CD4-positive, alpha-beta T cell (primary cell): Measurements from ENCODE around the gene UBTD2. TPM values are rescaled to one million over a fixed set of nuclear protein-coding genes. Genes with fewer than 3 reads are reported as not detected.

Experiments
- ATAC-seq: fragments of 200-7000 bp; cut with Tn5 transposase; one replicate; pipeline ENCODE4 v1.10.0; 2022; ENCODE audit warnings: mild to moderate bottlenecking; ENCODE audit not compliant: poor library complexity
- CTCF ChIA-PET: fragments of 350-600 bp; sonication (Branson Sonifier 250); formaldehyde crosslinking; loops from one replicate; lab custom pipeline; 2021; ENCODE audit warnings: antibody characterized with exemption, inconsistent platforms; lab: Charles Lee
- POLR2A ChIA-PET: fragments of 350-600 bp; sonication (Branson Sonifier 250); formaldehyde crosslinking; loops from one replicate; lab custom pipeline; 2021; ENCODE audit warnings: antibody characterized with exemption, inconsistent platforms; lab: Charles Lee
- DNase-seq, 14 experiments: peaks; one replicate each; pipeline ENCODE4 v3.0.0-alpha.2; 2013 to 2020; ENCODE audit warnings: mixed read lengths in 2 of 14
- H3K27ac ChIP-seq, 2 donors: one replicate each; pipeline versions ENCODE4 v1.5.1 to v1.7.0; 2013; ENCODE audit warnings: low read length in 2 of 2, low read depth in 1 of 2, mild to moderate bottlenecking in 1 of 2
- H3K27me3 ChIP-seq, 2 experiments: 1 replicate in 1 of 2; 2 replicates in 1 of 2; pipeline versions ENCODE4 v1.6.1 to v1.7.0; 2013; ENCODE audit warnings: low read length in 2 of 2, control low read depth in 1 of 2, mild to moderate bottlenecking in 1 of 2, moderate library complexity in 1 of 2; ENCODE audit not compliant: insufficient read depth in 2 of 2, control insufficient read depth in 1 of 2
- H3K36me3 ChIP-seq: one replicate; pipeline ENCODE4 v1.6.1; 2013; ENCODE audit warnings: low read length, control low read depth; ENCODE audit not compliant: insufficient read depth
- H3K4me1 ChIP-seq: one replicate; pipeline ENCODE4 v1.6.1; 2013; ENCODE audit warnings: low read length, control low read depth; ENCODE audit not compliant: insufficient read depth
- H3K4me3 ChIP-seq: one replicate; pipeline ENCODE4 v1.5.1; 2013; ENCODE audit warnings: mild to moderate bottlenecking, low read length, moderate library complexity
- H3K9me3 ChIP-seq, 2 experiments: 1 replicate in 1 of 2; 2 replicates in 1 of 2; pipeline versions ENCODE4 v1.6.1 to v1.7.0; 2013; ENCODE audit warnings: low read length in 2 of 2, mild to moderate bottlenecking in 2 of 2, control low read depth in 1 of 2, moderate library complexity in 1 of 2; ENCODE audit not compliant: control insufficient read depth in 1 of 2, insufficient read depth in 1 of 2
- H3K27ac Mint-ChIP-seq: one replicate; pipeline ENCODE4 v1.8.0; 2020; ENCODE audit warnings: mixed read lengths
- H3K27me3 Mint-ChIP-seq: one replicate; pipeline ENCODE4 v1.8.0; 2021; ENCODE audit warnings: mixed read lengths
- H3K36me3 Mint-ChIP-seq: one replicate; pipeline ENCODE4 v1.8.0; 2021; ENCODE audit warnings: low read depth, mixed read lengths
- H3K4me1 Mint-ChIP-seq: one replicate; pipeline ENCODE4 v1.8.0; 2021; ENCODE audit warnings: low read depth, mixed read lengths
- H3K4me3 Mint-ChIP-seq: one replicate; pipeline ENCODE4 v1.8.0; 2020; ENCODE audit warnings: mild to moderate bottlenecking, mixed read lengths
- H3K9me3 Mint-ChIP-seq: one replicate; pipeline ENCODE4 v1.8.0; 2020; ENCODE audit warnings: mixed read lengths
- intact Hi-C, 2 experiments: fragments of 100-400 bp; cut with DNase I in 1 of 2; cut with micrococcal nuclease in 1 of 2; formaldehyde crosslinking; loops; one replicate each; pipeline versions ENCODE4 v1.15.1 to v1.9.0; 2023 to 2025; cut with DNase I, micrococcal nuclease
- total RNA-seq, 174 experiments: library from RNA in 2 of 174; stranded (reverse) in 2 of 174; gene quantifications; one replicate each; pipeline ENCODE4 v1.2.3 and lab custom pipeline; 2021 to 2026
- TF ChIP-seq, protein P1 (sequence below): fragments of 200-600 bp; IDR thresholded peaks from one replicate; pipeline ENCODE4 v1.8.0; 2022; ENCODE audit warnings: antibody characterized with exemption, mild to moderate bottlenecking

UBTD2 gene
- total RNA-seq, 2 experiments from 2014 or later, result 0.66 to 1.1 TPM

DNA sequence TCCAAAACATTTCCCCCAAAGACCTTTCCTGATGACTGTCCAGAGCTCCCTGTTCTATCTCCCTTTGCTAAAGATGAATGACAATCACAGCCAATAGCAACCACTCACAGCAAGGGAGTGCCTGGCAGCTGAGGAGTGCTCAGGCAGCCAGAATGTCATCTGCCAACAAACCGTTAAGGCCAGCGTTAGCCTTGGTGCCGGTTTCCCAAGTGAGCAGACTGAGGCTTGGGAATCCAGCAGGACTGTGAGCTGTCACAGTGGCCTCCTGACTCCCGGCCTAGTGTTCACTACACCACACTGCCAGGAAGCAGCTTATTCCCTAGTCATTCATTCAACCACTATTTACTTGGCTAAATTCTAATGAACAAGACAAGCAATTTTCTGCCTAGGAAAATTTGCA lies 120.2 kb downstream of the UBTD2 start:
- peaks cover 73% of the 10 kb centered on the region for H3K4me1 Mint-ChIP-seq

DNA sequence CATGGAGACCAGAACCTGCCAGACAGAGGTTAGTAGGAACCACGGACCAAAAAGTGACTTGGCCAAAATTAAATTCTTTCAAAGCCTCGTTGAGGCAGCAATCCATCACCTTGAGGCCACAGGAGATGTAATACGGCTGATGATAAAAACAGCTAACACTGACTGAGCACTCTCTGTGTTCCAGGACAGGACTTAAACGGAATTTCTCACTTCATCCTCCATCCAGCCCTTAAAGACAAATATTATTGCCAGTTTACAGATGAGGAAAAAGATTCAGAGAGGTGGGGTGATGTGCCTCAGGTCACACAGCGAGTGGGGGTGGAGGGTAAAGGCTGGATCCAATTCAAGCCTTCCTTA lies 120.6 kb downstream of the UBTD2 start:
- DNase-seq, result no peak
- Histone ChIP-seq H3K36me3 (peaks cover 48% of the 10 kb centered on the region), H3K4me3 (no peak overlapping the region), H3K4me1 (peaks cover 90% of the 10 kb centered on the region), H3K9me3 (no peaks in the 10 kb centered on the region), H3K27ac (peak overlapping the region in 1 of 2 donors; percentile 15), H3K27me3 (no peaks in the 10 kb centered on the region)
- intact Hi-C loops, result no loop called here
- Mint-ChIP-seq H3K27ac (peak overlapping the region; percentile 59), H3K4me1 (peaks cover 73% of the 10 kb centered on the region), H3K4me3 (no peak overlapping the region), H3K9me3 (no peaks in the 10 kb centered on the region), H3K27me3 (no peaks in the 10 kb centered on the region), H3K36me3 (peaks cover 67% of the 10 kb centered on the region)
- CTCF ChIA-PET, result interaction anchor here (2.1 kb wide), 1 partner anchor 12 kb away, joined by 4 read pairs; no protein-coding TSS in a partner anchor
- POLR2A ChIA-PET, result interaction anchor here (0.7 to 5.4 kb wide), 7 partner anchors 10 to 77 kb away, joined by 3 to 29 read pairs (median 6); partner anchors contain the start of gene STK10
- TF ChIP-seq, protein P1, sequence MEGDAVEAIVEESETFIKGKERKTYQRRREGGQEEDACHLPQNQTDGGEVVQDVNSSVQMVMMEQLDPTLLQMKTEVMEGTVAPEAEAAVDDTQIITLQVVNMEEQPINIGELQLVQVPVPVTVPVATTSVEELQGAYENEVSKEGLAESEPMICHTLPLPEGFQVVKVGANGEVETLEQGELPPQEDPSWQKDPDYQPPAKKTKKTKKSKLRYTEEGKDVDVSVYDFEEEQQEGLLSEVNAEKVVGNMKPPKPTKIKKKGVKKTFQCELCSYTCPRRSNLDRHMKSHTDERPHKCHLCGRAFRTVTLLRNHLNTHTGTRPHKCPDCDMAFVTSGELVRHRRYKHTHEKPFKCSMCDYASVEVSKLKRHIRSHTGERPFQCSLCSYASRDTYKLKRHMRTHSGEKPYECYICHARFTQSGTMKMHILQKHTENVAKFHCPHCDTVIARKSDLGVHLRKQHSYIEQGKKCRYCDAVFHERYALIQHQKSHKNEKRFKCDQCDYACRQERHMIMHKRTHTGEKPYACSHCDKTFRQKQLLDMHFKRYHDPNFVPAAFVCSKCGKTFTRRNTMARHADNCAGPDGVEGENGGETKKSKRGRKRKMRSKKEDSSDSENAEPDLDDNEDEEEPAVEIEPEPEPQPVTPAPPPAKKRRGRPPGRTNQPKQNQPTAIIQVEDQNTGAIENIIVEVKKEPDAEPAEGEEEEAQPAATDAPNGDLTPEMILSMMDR, result no peak
- no peak for ATAC-seq

More for the DNA sequence above, 120.2 kb downstream of the UBTD2 start:
- H3K27ac Mint-ChIP-seq, result peak overlapping the region; percentile 59
- Histone ChIP-seq H3K27ac (peak overlapping the region in 1 of 2 donors; percentile 15), H3K4me1 (peaks cover 91% of the 10 kb centered on the region), H3K9me3 (no peaks in the 10 kb centered on the region), H3K27me3 (no peaks in the 10 kb centered on the region), H3K36me3 (peaks cover 50% of the 10 kb centered on the region), H3K4me3 (no peak overlapping the region)
- ChIA-PET CTCF (interaction anchor here (2.1 kb wide), 1 partner anchor 12 kb away, joined by 4 read pairs; no protein-coding TSS in a partner anchor), POLR2A (interaction anchor here (1.7 to 5.4 kb wide), 2 partner anchors 11 to 15 kb away, joined by 6 to 29 read pairs; no protein-coding TSS in a partner anchor)
- ATAC-seq (no peak), DNase-seq (no peak)
- TF ChIP-seq, protein P1, result no peak
- H3K27me3 Mint-ChIP-seq, result no peaks in the 10 kb centered on the region
- H3K4me3 Mint-ChIP-seq, result peak overlapping the region; percentile 12
- intact Hi-C loops, result no loop called here
- H3K36me3 Mint-ChIP-seq, result peaks cover 67% of the 10 kb centered on the region
- H3K9me3 Mint-ChIP-seq, result no peaks in the 10 kb centered on the region

DNA sequence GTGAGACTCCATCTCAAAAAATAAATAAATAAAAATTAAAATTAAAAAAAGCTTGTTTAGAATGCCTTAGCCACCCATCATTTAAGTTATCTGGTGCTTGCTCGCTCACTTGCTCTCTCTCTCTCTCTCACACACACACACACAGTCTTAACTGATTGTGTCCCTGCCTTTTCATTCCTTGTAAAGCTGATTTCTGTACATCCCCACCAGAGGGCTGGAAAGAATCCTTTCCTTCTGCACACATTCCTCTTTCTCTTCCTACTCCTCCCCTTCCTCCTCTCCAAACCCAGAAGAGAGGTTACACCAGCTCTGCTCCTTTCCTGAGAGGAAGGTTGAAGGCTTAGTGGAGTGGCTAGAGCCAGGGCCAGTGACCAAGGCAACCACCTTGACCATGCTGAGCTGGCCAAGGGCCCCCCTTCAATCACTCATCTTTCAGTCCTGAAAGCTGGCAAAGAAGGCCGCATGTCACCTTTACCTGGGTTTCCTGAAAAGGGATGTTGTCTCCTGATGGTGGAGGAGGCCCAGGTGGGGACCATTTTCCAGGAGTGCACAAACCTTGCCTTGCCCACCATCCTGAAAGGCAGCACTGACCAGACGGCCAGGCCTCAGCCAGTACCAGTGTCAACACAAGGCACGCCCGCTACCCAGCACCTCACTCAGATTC lies 121.1 kb downstream of the UBTD2 start:
- Mint-ChIP-seq H3K9me3 (no peaks in the 10 kb centered on the region), H3K4me3 (peak overlapping the region; percentile 70), H3K36me3 (peaks cover 66% of the 10 kb centered on the region), H3K27me3 (no peaks in the 10 kb centered on the region), H3K27ac (peak overlapping the region; percentile 59), H3K4me1 (peaks cover 69% of the 10 kb centered on the region)
- Histone ChIP-seq H3K36me3 (peaks cover 50% of the 10 kb centered on the region), H3K27ac (peak overlapping the region in 1 of 2 donors; percentile 15), H3K4me1 (peaks cover 88% of the 10 kb centered on the region), H3K27me3 (no peaks in the 10 kb centered on the region), H3K4me3 (no peak overlapping the region), H3K9me3 (no peaks in the 10 kb centered on the region)
- TF ChIP-seq, protein P1, result no peak
- intact Hi-C loops, result no loop called here
- ChIA-PET CTCF (interaction anchor here (2.1 kb wide), 1 partner anchor 13 kb away, joined by 4 read pairs; no protein-coding TSS in a partner anchor), POLR2A (interaction anchor here (0.7 to 5.4 kb wide), 7 partner anchors 10 to 78 kb away, joined by 3 to 29 read pairs (median 6); partner anchors contain the start of gene STK10)
- ATAC-seq (no peak), DNase-seq (no peak)
